DMS153 treated with DMSO at 0.1 percent for 48 hours (cell line): ENCODE data around the gene UST.
"Not testable (repeated sequence)": the region's sequence is repeated elsewhere in the genome, so short reads cannot be mapped to it uniquely, and the experiment has no call there.

Experiments used
- DNase-seq: peaks from one replicate; lab custom pipeline; 2025; ENCODE audit not compliant: unreplicated experiment; lab: John Stamatoyannopoulos, UW

The UST gene

GRCh38 chr6:149028767-149029405, 282.1 kb downstream of the UST start:
- peak; percentile 80 for DNase-seq

GRCh38 chr6:149031201-149031858, 284.5 kb downstream of the UST start:
- DNase-seq = no peak

- DNase-seq = no peak
Measured at GRCh38 chr6:149031859-149032598, 285.2 kb downstream of the UST start.

- no peak for DNase-seq
Measured at GRCh38 chr6:149032599-149033405, 286.0 kb downstream of the UST start.

GRCh38 chr6:149033454-149033853, 286.6 kb downstream of the UST start:
- DNase-seq = no peak

- DNase-seq = no peak
Measured at GRCh38 chr6:149035766-149036165, 288.9 kb downstream of the UST start.

GRCh38 chr6:149037051-149037671, 290.3 kb downstream of the UST start:
- DNase-seq = no peak

GRCh38 chr6:149039025-149039424, 292.2 kb downstream of the UST start:
- not testable (repeated sequence) for DNase-seq

- no peak for DNase-seq
Measured at GRCh38 chr6:149041953-149042352, 295.1 kb downstream of the UST start.

GRCh38 chr6:149043476-149044130, 296.8 kb downstream of the UST start:
- DNase-seq = no peak

- DNase-seq = no peak
Measured at GRCh38 chr6:149044528-149044927, 297.7 kb downstream of the UST start.

GRCh38 chr6:149045404-149045803, 298.6 kb downstream of the UST start:
- no peak for DNase-seq

GRCh38 chr6:149046164-149046821, 299.5 kb downstream of the UST start:
- DNase-seq = no peak

GRCh38 chr6:149046822-149047246, 300.0 kb downstream of the UST start:
- no peak for DNase-seq

GRCh38 chr6:149049230-149049629, 302.4 kb downstream of the UST start:
- no peak for DNase-seq

- no peak for DNase-seq
Measured at GRCh38 chr6:149050160-149050559, 303.3 kb downstream of the UST start.

- no peak for DNase-seq
Measured at GRCh38 chr6:149052350-149053106, 305.7 kb downstream of the UST start.

- DNase-seq = no peak
Measured at GRCh38 chr6:149053848-149054558, 307.2 kb downstream of the UST start.
